CD4-positive, alpha-beta T cell treated with Interferon alpha-2 for 1 hour (primary cell): ENCODE measurements around the gene CEP162.
"Not testable (repeated sequence)": the region's sequence is repeated elsewhere in the genome, so short reads cannot be mapped to it uniquely, and the experiment has no call there.

Source experiments
- DNase-seq, 2 donors: peaks; one replicate each; pipeline ENCODE4 v3.0.0-alpha.2; 2020 to 2022

Gene CEP162

DNA sequence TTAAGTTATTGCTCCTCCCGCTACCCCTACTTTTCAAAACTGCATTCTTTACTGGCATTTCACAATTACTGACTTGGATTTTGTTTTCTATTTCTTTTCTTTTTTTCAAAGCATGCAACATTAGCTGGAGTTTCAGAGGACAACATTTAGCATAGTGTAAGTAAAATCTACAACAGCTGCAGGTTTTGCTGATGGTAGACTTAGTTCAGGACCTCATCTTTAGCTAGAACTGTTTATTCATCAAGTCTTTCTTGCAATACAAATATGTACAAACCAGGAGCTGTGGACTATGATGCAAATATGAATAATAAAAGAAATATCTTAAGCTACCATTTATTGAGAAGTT is 728 bp upstream of the CEP162 start:
- no peak for DNase-seq

DNA sequence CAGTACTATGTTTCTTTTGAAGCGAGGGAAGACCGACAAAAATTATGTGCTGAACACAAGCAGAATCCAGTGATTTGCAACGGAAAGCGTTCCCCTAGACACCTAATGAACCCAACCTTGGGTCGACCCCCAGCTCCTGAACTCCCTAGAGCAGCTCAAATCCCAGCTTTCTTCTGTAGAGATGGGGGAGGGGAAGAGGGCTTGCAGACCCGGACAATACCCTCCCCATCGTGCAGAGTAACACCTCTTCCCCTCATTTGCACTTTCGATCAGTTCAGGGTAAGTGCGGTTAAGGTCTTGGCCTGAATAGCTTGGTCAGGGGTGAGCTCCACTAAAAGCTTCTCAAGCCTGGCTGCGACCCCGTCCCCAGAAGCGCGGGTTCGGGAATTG is 404 bp downstream of the CEP162 start:
- no peak for DNase-seq

DNA sequence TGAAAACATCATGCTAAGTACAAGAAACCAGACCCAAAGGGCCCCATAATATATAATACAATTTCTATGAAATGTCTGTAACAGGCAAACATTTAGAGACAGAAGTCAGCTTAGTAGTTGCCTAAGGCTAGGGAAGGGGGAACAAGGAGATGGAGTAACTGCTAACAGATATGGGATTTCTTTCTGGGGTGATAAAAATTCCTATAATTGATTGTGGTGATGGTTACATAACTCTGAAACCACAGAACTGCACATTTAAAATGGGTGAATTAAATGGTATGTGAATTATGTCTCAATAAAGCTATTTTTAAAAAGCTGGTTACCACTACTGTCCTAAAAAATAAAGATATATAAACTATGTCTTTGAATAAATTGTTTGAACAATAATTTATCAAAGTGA is 3.2 kb downstream of the CEP162 start:
- no peak for DNase-seq

DNA sequence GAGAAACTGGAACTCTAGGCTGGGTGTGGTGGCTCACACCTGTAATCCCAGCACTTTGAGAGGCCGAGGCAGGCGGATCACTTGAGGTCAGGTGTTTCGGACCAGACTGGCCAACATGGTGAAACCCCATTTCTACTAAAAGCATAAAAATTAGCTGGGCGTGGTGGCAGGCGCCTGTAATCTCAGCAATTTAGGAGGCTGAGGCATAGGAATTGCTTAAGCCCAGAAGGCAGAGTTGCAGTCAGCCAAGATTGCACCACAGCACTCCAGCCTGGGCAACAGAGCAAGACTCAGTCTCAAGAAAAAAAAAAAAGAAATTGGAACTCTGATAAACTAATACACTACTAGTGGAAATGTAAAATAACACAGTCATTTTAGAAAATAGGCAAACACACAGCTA is 3.8 kb downstream of the CEP162 start:
- not testable (repeated sequence) for DNase-seq

DNA sequence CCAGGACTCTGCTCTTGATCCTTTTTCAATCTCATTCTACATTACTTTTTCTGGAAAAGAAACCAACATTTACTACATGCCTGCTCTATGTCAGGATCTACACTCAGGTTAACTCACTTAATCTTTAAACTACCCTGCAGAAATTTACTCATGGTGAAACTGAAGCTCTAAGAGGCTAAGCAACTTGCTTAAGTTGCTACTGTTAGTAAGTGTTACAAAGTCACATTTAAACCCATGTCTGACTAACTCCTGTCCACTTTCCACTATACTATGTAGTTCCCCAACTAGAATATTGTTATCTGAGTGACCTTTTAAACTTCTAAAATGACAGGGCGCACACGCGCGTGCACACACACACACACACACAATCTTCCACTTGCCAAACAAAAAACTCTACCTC is 5.0 kb downstream of the CEP162 start:
- no peak for DNase-seq

GRCh38 chr6:84220809-84221409 is 6.5 kb downstream of the CEP162 start:
- peak in 1 of 2 donors; percentile 34 for DNase-seq

DNA sequence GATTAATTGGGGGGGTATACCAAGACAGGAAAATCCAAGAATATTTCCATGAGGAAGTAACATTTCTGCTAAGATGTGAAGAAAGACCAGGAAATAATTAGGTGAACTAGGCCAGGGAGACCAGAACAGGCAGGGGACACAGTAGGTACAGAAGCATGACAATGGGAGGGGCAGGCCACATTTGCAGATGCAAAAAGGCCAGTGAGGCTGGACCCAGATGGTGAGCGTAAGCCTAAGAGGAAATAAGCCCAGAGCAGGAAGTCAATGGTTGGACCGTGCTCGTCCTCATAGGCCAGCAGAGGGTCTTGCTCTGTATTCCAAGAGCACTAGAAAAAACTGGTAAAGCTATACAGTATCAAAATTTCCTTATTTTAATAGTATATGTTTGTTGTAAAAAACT is 9.4 kb downstream of the CEP162 start:
- no peak for DNase-seq

DNA sequence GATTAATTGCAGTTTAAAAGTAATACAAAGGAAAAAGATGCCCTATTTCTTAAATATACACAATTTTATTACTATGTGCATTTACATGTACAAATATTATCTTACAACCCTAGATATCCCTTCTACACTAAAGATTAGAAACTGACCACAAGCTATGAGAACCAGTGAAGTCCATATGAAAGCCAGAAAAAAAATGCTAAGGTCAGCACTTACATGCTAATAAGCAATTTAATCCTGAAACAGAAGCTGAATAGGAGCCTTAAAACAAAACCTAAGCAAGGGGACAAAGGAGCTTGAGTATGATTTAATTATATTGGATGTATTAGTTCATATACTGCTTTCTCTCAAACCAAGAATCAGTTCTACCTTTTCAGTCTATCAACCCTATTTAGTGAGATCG is 14.2 kb downstream of the CEP162 start:
- no peak for DNase-seq

GRCh38 chr6:84204011-84204410 is 23.4 kb downstream of the CEP162 start:
- no peak for DNase-seq

DNA sequence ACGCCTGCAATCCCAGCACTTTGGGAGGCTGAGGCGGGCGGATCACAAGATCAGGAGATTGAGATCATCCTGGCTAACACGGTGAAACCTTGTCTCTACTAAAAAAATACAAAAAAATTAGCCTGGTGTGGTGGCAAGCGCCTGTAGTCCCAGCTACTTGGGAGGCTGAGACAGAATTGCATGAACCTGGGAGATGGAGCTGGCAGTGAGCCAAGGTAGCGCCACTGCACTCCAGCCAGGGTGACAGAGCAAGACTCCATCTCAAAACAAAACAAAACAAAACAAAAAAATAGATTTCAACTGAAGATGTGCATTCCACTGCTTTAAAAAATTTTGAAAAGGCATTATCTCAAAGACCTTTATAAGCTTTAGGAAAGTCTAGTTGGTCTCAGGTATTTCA is 27.5 kb downstream of the CEP162 start:
- DNase-seq: not testable (repeated sequence)

- DNase-seq: no peak
Observed at GRCh38 chr6:84197708-84198107, 29.7 kb downstream of the CEP162 start.

GRCh38 chr6:84193114-84193708 is 34.2 kb downstream of the CEP162 start:
- no peak for DNase-seq

DNA sequence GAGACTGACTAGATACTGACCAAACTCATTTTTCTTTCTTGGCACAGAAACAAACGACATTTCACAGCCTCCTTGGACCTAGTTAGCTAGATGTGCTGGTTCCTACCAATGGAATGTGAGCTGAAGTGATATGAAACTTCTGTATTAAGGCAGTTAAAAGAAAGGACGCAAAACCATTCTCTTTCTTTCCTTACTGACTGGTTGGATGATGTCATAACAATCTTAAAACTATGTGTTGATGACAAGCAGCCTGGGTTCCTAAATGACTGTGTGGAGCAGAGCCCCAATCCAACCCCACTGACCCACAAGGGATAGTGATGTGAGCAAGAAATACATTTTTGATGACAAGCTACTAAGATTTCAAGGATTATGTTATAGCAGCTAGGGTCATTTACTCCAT is 35.6 kb downstream of the CEP162 start:
- DNase-seq: no peak

DNA sequence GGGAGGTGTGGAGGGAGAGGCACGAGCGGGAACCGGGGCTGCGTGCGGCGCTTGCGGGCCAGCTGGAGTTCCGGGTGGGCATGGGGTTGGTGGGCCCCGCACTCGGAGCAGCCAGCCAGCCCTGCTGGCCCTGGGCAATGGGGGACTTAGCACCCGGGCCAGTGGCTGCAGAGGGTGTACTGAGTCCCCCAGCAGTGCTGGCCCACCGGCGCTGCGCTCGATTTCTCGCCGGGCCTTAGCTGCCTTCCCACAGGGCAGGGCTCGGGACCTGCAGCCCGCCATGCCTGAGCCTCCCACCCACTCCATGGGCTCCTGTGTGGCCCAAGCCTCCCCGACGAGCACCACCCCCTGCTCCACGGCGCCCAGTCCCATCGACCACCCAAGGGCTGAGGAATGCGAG is 38.1 kb downstream of the CEP162 start:
- DNase-seq: not testable (repeated sequence)

- no peak for DNase-seq
Observed at GRCh38 chr6:84183430-84183829, 44.0 kb downstream of the CEP162 start.

- DNase-seq: no peak
Observed at GRCh38 chr6:84182001-84182400, 45.4 kb downstream of the CEP162 start.

GRCh38 chr6:84177241-84177640 is 50.2 kb downstream of the CEP162 start:
- no peak for DNase-seq

DNA sequence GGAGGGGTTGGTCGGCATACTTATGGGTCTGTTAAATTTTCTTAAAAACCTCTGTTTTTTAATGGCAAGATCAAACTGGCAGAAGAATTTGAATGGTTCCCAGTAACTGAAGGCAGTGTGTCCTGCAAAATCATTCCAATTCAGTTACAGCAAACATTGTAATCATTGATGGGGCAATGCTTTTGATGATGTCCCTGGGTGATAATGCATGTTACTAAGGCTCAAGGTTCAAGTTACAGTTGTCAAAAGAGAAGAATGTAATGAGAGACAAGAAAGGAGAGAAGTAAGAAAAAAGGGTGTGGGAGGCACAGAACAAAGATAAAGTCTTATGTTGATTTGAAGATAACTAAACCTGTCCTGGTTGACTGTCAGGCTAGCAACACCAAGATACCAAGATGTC is 54.9 kb downstream of the CEP162 start:
- DNase-seq: no peak

- DNase-seq: no peak
Observed at GRCh38 chr6:84172080-84172479, 55.4 kb downstream of the CEP162 start.

- no peak for DNase-seq
Observed at GRCh38 chr6:84167457-84167856, 60.0 kb downstream of the CEP162 start.

DNA sequence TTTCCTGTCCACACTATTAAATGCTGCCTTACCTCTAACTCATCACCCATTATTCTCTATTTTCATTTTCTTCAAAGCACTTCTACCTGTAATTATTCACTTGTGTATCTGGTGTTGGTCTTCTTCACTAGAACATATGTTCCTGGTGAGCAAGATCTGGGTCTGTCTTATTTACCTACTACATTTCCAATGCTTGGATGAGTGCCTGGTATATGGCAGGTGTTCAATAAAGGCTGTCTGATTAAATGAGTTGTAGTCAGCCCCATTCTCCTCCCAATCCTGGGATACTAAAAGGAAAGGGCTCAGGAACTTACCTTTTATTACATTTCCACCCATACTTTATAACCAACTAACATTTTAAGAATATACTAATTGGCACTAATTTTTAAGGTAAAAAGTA is 61.0 kb downstream of the CEP162 start:
- no peak for DNase-seq

GRCh38 chr6:84164328-84164727 is 63.1 kb downstream of the CEP162 start:
- not testable (repeated sequence) for DNase-seq

DNA sequence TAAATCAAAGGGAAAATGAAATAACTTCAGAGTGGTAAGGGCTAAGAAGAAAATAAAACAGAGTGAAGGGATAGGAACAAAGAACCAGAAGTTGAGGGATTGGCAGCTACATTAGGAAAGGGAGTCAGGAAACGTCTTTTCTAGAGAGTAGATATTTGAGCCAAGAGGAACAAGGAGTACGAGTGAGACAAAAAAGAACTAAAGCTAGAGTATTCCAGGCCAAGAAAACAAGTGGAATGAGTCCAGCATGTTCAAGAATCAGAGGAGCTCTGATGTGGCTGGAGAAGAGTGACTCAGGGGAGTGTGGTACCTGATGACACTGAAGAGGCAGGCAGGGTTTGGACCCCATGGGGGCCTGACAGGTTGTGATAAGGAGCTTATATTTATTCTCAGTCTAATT is 66.3 kb downstream of the CEP162 start:
- no peak for DNase-seq

DNA sequence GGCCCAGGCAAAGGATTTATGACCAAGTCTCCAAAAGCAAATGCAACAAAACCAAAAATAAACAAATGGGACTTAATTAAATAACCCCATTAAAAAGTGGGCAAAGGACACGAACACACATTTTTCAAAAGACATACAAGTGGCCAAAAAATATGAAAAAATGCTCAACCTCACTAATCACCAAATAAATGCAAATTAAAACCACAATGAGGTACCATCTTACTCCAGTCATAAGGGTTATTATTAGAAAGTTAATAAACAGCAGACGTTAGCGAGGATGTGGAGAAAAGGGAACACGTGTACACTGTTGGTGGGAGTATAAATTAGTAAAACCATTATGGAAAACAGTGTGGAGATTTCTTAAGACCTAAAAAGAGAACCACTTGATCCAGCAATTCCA is 71.1 kb downstream of the CEP162 start:
- DNase-seq: no peak

DNA sequence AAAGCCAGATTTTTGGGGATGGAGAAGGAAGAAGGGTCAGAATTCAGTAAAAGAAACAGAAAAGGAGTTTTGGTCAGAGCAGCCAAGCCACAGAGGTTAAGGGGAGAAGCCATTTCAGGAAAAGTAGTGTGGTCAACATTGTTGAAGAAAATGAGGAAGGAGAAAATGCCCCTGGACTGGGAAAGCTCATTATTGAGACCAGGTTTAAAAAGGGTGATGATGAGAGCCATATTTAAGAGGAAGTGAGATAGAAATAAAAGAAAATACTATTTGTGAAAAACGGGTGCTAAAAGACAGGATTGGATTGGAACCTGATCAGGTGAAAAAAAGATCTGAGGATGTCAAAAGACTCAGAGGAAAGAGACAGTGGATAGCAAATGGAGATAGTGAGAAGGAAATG is 75.8 kb downstream of the CEP162 start:
- DNase-seq: no peak
